CD4-positive, alpha-beta T cell treated with Interleukin-15 for 4 hours (primary cell): Measurements from ENCODE around the gene RBM19.

ENCODE experiments used
- DNase-seq: peaks from one replicate; pipeline ENCODE4 v3.0.0-alpha.2; 2020; ENCODE audit warnings: low spot score

The RBM19 gene

GRCh38 chr12:113950873-113951272 lies 15.3 kb downstream of the RBM19 start:
- DNase-seq = no peak

GRCh38 chr12:113949321-113950305 lies 16.5 kb downstream of the RBM19 start:
- DNase-seq = no peak

- no peak for DNase-seq
These were observed 17.8 kb downstream of the RBM19 start for GRCh38 chr12:113948151-113948914.

DNA sequence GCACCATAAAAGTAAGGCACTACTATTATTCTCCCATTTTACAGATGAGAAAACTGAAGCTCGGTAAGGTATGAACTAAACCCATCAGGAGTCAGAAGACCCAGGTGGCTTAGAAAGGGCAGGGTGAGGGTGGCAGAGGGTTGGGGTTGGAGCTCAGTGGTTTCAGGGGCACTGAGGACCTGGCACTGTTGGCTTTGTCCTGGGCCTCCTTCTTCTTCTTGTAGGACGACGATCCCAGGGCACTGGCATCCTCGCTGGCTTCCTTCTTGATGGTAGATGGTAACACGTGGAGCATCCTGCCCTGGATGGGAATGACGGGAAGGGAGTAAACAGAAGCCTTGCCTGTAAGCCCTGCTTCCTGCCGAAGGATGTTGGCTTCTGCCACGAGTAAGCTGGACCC lies 19.9 kb downstream of the RBM19 start:
- DNase-seq = no peak

DNA sequence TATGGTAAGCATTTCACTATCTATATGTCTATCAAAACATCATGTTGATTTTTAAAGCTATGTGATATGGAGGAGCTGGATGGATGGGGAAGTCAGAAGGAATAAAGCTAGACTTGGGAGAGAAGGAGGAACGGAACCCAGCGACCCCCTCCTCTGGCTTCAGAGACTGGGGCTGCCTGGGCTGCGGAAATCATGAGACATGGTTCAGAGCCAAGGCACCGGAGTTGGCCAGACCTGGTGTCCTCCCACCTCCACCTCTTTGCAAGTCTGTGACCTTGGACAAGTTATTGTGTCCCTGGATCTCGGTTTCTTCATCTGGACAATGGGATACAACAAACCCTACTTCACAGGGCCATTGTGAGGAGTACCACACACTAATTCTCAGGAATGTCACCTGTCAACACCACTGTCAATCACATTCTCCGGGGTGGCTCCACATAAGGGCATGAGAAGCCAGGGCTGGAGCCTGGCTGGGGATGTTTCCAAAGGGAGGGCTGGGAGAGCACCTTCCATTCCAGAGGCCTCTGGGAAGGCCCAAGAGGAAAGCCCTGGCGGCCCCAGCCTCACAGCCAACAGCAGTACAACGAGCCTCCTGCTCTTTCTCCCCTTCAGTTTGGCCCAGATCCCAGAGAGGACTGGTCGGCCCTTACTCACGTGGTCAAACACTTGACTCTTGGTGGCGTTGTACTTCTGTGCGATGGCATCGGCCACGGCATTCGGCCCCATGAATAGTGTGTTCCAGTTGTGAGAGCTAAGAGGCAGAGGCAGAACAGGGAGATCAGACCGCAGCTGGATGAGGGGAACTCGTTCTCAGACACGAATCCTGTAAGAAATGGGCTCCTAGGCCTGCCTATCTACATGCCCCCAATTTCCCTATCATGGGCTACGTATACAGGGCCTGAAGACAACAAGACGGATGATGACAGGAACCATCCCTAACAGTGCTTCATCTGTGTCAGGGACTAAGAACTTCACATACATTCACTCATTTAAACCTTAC lies 20.7 kb downstream of the RBM19 start:
- no peak for DNase-seq

DNA sequence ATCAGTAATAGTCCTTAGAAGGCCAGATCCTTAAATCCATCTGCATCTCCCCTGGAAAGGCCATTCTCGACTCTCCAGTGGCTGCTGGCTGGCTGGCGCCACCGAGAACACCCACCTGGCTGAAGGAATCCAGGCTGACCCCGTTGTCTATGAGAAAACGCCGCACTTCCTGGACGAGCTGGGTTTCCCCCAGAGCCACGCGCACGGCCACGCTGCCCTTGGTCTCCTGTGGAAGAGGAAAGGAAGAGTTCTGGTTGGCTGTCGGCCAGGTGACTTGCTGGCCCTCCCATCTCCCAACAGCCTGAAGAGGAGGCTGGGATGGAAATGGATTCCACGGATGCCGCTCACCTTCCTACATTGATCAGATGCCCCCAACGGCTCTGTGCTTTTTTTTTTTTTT lies 23.9 kb downstream of the RBM19 start:
- no peak for DNase-seq

- DNase-seq = no peak
These were observed 25.0 kb downstream of the RBM19 start for GRCh38 chr12:113941208-113941486.

- no peak for DNase-seq
These were observed 25.5 kb downstream of the RBM19 start for GRCh38 chr12:113940357-113941207.

GRCh38 chr12:113939867-113940266 lies 26.3 kb downstream of the RBM19 start:
- no peak for DNase-seq

GRCh38 chr12:113938471-113938870 lies 27.7 kb downstream of the RBM19 start:
- DNase-seq = no peak

- DNase-seq = no peak
These were observed 29.7 kb downstream of the RBM19 start for GRCh38 chr12:113936460-113936859.

DNA sequence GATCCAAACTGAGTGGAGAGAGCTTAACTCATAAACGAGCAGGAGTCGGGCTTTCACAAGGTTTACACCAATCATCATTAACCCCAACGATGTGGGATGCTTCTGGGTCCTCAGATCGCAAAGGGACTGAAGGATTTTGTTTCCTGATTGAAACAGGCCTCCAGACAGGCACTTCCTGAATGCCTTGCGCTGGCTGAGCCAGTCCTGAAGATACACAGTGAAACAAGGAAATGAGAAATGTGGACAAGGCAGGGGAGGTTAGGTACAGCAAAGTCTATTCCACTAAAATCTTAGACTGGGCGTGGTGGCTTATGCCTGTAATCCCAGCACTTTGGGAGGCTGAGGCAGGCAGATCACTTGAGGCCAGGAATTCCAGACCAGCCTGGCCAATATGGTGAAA lies 30.7 kb downstream of the RBM19 start:
- DNase-seq = no peak

DNA sequence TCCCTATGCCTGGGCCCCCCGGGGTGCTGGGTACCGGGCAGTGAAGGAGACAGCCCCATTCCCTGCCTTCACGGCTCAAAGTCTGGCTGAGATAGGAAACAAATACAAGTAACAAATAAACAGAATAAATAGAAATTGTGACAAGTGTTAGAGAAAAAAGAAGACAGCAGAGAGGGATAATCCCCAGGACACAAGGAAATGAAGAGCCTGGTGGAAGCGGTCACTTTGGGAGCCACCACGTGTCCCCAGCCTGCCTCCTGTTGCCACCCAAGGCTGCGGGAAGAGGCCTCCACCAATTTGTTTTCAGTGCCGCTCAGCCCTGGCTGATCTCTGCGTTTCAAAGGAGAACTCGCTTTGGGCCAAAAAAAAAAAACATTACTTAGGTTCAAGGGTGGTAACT lies 31.2 kb downstream of the RBM19 start:
- DNase-seq = no peak

GRCh38 chr12:113934060-113934814 lies 31.9 kb downstream of the RBM19 start:
- no peak for DNase-seq

- DNase-seq = no peak
These were observed 32.8 kb downstream of the RBM19 start for GRCh38 chr12:113933201-113933786.

DNA sequence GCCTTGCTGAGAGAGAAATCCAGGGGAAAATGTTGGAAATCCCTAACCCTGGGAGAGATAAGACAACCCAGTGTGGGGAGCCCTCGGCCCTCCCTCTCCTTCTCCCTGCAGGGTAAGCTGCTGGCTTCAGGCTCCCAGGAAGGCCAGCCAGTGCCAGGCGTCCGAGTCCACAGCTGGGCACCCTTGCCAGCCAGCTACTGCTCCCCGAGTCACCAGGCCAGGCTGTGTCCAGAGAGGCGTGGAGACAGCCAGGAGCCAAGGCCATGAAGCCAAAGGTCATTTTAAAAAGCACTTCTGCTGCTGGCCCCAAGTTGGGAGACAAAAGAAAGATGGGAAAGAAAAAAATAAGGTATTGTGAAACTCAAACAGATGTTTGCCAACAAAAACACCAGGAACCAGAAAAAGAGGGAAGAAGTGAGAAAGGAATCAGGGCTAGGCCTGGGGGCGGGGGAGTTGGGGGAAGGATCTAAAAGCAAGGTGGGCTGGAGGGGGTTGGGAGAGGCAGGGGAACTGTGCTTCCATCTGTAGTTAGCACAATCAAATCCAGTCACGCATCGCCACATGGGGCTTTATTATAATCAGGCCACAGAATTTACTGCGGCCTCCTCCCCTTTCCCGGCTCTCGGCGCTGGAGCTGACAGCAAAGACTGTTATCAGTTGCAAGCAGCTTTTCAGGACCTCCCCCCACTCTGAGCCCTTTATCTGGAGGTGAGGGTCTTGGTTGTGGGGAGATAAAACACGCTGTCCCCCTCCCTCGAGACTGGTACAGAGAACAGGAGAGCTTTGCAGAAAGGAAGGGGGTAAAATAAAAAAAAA lies 33.5 kb downstream of the RBM19 start:
- no peak for DNase-seq

GRCh38 chr12:113931517-113931916 lies 34.6 kb downstream of the RBM19 start:
- no peak for DNase-seq

DNA sequence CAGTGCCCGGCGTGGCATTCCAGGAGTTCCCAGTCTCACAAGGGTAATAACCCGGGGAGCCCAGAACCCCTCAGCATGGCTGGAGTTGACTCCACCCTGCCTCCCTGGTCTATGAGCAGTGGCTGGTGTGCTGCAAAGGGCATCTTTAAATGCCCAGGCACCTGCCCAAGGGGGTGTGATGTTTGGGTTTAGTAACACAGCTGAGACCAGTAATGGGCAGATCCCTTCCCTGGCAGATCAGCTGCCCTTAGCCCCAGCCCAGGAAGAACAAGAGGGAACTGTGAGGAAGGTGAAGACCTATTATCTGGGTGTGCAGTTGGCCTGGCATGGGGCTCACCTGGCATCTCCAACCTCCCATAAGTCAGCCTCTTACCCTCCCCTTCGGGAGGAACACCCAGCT lies 35.9 kb downstream of the RBM19 start:
- DNase-seq = no peak

- no peak for DNase-seq
These were observed 36.7 kb downstream of the RBM19 start for GRCh38 chr12:113929312-113929989.
